Measurements from ENCODE around the gene MCM5. TPM values are rescaled to one million over a fixed set of nuclear protein-coding genes. Genes with fewer than 3 reads are reported as not detected.
"Not testable (repeated sequence)": the region's sequence is repeated elsewhere in the genome, so short reads cannot be mapped to it uniquely, and the experiment has no call there.

The MCM5 gene
- polyA plus RNA-seq, 3 donors: 63.6 to 69.0 (median 64.1) TPM

DNA sequence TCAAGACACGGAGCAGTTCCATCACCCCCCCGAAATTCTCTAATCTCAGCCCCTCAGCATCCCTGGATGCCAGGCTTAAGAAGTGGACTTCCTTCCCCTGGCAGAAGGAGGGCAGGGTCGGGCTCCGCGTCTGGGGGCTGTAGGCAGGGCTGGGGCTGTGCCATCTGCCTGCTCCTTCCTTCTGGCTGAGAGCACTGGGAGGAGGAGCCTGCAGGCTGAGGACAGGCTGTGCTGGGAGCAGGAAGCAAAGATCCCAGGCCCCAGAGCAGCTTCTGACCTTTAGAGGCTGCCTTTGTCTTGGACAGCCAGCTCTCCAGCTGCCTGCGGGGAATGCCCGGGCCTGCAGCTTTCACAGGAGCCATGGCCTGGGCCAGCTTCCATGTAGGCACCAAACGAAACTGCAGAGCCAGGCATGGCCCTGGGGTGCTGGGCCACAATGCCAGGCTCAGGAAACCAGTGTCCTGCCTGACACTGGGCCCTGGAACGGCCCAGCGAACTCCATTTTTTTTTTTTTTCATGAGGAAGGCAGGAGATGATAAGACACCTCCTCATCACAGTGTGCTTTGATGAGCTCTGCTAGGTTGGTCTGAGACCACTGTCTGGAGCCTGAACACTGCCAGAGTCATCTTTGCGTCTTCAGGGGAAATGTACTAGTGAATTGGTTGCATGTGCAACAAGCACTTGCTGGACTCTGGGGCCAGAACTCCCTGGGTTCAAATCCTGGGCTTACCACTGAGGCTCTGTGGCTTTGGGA, 67.9 kb downstream of the MCM5 start:
- DNase-seq (ENCODE audit: low read depth in 3 of 3, low spot score in 2 of 3): no peak

DNA sequence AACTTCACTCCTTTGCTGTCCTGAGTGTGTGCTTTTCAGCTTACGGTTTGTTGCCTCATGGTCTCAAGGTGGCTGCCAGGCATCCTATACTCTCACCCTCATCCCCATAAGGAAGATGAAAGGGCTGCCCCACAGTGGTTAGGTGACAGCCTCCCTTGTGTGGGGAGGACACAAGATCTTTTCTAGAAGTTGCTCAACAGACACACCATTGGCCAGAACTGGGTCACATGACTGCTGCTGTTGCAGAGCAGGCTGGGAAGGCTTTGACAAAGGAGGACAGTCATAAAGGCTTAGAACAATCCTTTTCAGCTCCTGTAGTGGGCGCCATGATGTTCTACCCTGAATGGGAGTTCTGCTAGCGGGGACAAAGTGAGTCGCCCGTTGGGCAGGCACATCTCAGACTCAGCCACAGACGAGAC, 71.0 kb downstream of the MCM5 start:
- no peak for DNase-seq (ENCODE audit: low read depth in 3 of 3, low spot score in 2 of 3)

DNA sequence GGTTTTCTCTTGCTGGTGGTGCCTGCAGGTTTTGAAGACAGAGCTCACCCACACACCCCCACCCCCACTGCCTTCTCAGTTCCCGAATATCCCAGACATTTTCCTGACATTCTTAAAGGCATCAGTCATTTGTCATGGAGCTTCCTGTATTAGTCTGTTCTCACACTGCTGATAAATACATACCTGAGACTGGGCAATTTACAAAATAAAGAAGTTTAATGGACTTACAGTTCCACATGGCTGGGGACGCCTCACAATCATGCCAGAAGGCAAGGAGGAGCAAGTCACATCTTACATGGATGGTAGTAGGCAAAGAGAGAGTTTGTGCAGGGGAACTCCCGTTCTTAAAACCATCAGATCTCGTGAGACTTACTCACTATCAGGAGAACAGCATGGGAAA, 71.6 kb downstream of the MCM5 start:
- DNase-seq (ENCODE audit: low read depth in 3 of 3, low spot score in 2 of 3): not testable (repeated sequence)

DNA sequence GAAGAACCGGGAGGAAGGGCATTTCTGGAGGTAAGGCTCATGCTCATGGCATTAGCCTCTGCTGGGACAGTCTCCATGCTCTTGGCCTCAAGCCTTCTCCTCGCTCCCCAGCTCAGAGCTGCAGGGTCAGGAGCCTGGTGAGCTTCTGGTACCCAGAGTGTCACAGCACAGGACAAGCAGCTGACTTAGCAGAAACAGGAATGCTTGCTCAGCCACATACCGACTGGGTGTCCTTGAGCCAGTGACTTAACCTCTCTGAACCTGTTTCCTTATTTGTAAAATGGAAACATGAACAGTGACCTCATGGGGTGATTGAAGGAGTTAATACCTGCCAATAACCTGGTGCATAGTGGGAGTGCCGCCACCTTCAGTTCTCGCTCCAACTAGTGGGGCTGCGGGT, 72.5 kb downstream of the MCM5 start:
- no peak for DNase-seq (ENCODE audit: low read depth in 3 of 3, low spot score in 2 of 3)

DNA sequence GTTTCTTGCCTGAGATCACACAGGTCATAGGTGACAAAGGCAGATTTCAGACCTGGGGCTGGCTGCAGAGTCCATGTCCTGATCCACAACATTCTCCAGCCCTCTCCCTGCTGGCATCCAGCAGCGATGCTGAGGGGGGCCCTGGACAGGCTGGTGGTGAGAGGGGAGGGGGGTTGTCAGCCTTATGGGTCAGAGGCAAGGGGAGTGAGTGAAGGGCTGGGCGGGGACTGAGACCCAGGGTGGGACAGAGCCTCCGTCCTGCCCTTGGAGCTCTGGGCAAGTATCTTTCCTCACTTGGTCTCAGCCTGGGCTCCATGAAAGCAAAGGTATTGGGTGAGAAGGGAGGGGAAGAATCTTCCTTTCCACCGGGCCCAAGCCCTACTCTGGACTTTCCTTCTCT, 74.0 kb downstream of the MCM5 start:
- no peak for DNase-seq (ENCODE audit: low read depth in 3 of 3, low spot score in 2 of 3)

Other genes starting within 250 kb of the MCM5 start
- 10 to 100 TPM; 26.8 to 29.8 (median 28.8) TPM for gene HMGXB4, start 142.6 kb upstream of the MCM5 start, polyA plus RNA-seq (ENCODE audit: insufficient read length in 3 of 3)
- gene TOM1, start 100.2 kb upstream of the MCM5 start, polyA plus RNA-seq (ENCODE audit: insufficient read length in 3 of 3): 10 to 100 TPM; 35.2 to 45.0 (median 40.3) TPM
- gene HMOX1, start 19.0 kb upstream of the MCM5 start, polyA plus RNA-seq (ENCODE audit: insufficient read length in 3 of 3): 10 to 100 TPM; 34.4 to 43.7 (median 38.1) TPM
- gene RASD2, start 140.7 kb downstream of the MCM5 start, polyA plus RNA-seq (ENCODE audit: insufficient read length in 3 of 3): 1 to 10 TPM; 1.6 to 1.8 (median 1.8) TPM
- gene MB, start 217.2 kb downstream of the MCM5 start, polyA plus RNA-seq (ENCODE audit: insufficient read length in 3 of 3): 1 to 10 TPM in 1 of 3 donors, under 1 TPM in 1, not detected in 1; 0.22 to 1.9 TPM
- gene APOL6, start 248.3 kb downstream of the MCM5 start, polyA plus RNA-seq (ENCODE audit: insufficient read length in 3 of 3): 1 to 10 TPM; 4.1 to 4.3 (median 4.2) TPM